H1 (cell line): ENCODE data around the gene CA7. TPM values are rescaled to one million over a fixed set of nuclear protein-coding genes. Genes with fewer than 3 reads are reported as not detected.

Experiments
- BACH1 ChIP-seq: IDR thresholded peaks from 2 replicates; pipeline ENCODE4 v1.6.1; 2012; ENCODE audit warnings: low read length, improper control_type of control experiment
- GABPA ChIP-seq: IDR thresholded peaks from 2 replicates; pipeline ENCODE4 v1.6.1; 2011; ENCODE audit warnings: mild to moderate bottlenecking, low read length, moderate library complexity, borderline replicate concordance; ENCODE audit not compliant: insufficient read depth
- JUND ChIP-seq: IDR thresholded peaks from 2 replicates; pipeline ENCODE4 v1.6.1; 2011; ENCODE audit warnings: mild to moderate bottlenecking, improper control_type of control experiment, low read length
- KDM1A ChIP-seq: fragments of 200-600, 300-600 bp; sonication (generic); IDR thresholded peaks from 2 replicates; pipeline ENCODE4 v1.7.1; 2016; ENCODE audit warnings: mild to moderate bottlenecking, low read length, borderline replicate concordance
- POLR2A ChIP-seq, 2 experiments: IDR thresholded peaks; 1 replicate in 1 of 2; 2 replicates in 1 of 2; pipeline ENCODE4 v1.6.1; 2011; ENCODE audit warnings: low read depth in 2 of 2, low read length in 2 of 2, mild to moderate bottlenecking in 2 of 2; ENCODE audit errors: control extremely low read depth in 1 of 2
- SRF ChIP-seq: IDR thresholded peaks from 2 replicates; pipeline ENCODE4 v1.6.1; 2011; ENCODE audit warnings: mild to moderate bottlenecking, low read depth, low read length, moderate library complexity
- TEAD4 ChIP-seq: IDR thresholded peaks from 2 replicates; pipeline ENCODE4 v1.6.1; 2012; ENCODE audit warnings: low read depth, low read length, inconsistent platforms, mixed read lengths
- polyA plus RNA-seq, 7 experiments: library from polyadenylated mRNA; depleted of rRNA in 3 of 7; stranded (reverse) in 5 of 7; unstranded in 2 of 7; fragments of >200 nt in 5 of 7; fragments of 200-250 nt in 2 of 7; gene quantifications; 1 replicate in 5 of 7; 2 replicates in 1 of 7; 4 replicates in 1 of 7; pipeline versions ENCODE4 v1.2.1 to v1.2.3, GENCODE V29; 2011 to 2013; ENCODE audit warnings: missing spikeins in 2 of 7, mixed read lengths in 2 of 7
- total RNA-seq: library from RNA; stranded (reverse); fragmentation: NEBNext Ultra II Directional; extraction: Animal tissue kit (Norgen Biotek cat#: 25700); gene quantifications from 2 replicates; pipeline ENCODE4 v1.2.1, GENCODE V29; 2021
- TF ChIP-seq, protein P1 (sequence below): IDR thresholded peaks from 2 replicates; pipeline ENCODE4 v1.6.1; 2011; ENCODE audit warnings: low read depth, mild to moderate bottlenecking, low read length; ENCODE audit not compliant: insufficient read depth
- TF ChIP-seq, protein P2 (sequence below): IDR thresholded peaks from 2 replicates; pipeline ENCODE4 v1.6.1; 2012; ENCODE audit warnings: inconsistent platforms

The CA7 gene
- total and polyA plus RNA-seq, 2 of the 8 experiments (the other 6 are each of a cell fraction or from before 2014, with no cell fraction given): 1.7 to 2.7 TPM

DNA sequence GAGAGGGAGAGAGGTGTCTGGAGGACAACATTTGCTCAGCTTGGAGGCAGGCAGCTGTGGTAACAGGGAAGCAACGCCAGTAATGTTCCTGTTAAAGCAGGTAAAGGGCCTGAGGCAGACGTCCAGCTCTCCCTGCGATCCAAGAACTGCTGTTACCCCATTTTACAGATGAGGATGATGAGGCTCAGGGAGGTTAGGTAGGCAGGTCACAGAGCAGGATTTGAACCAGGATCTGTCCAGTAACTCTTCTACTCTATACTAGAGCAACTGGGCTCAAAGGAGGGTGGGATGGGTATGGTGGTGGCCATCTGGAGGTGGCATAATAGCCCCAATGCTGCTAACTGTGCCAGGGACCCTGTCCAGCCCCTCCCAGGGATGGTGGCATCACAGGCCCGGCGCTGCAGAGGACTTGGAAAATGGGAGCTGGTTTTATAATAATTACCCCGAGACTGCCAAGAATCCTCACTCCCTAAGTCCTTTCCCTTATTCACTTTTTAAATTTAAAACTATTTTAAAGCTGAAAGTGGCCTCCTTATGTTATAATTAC, 12.0 kb downstream of the CA7 start (continued):
- TF ChIP-seq KDM1A (no peak), SRF (no peak), BACH1 (no peak), TEAD4 (no peak), GABPA (no peak), JUND (no peak), POLR2A (IDR thresholded peaks at IDR 0.05; ENCODE audit: control extremely low read depth in 1 of 2, low read depth in 2 of 2, low read length in 2 of 2) (no peak)
- TF ChIP-seq, protein P1, sequence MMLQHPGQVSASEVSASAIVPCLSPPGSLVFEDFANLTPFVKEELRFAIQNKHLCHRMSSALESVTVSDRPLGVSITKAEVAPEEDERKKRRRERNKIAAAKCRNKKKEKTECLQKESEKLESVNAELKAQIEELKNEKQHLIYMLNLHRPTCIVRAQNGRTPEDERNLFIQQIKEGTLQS: no peak
- TF ChIP-seq, protein P2, sequence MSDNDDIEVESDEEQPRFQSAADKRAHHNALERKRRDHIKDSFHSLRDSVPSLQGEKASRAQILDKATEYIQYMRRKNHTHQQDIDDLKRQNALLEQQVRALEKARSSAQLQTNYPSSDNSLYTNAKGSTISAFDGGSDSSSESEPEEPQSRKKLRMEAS: no peak
